Fibroblast of skin of right biceps (primary cell): Measurements from ENCODE around the gene VPS51.

ENCODE experiments used
- DNase-seq: peaks from one replicate; pipeline ENCODE4 v3.0.0-alpha.2; 2013

The VPS51 gene

GRCh38 chr11:65077451-65077850 is 18.6 kb upstream of the VPS51 start:
- no peak for DNase-seq

- peak; percentile 21 for DNase-seq
These were observed 17.9 kb upstream of the VPS51 start for GRCh38 chr11:65078151-65078550.

- no peak for DNase-seq
These were observed 17.1 kb upstream of the VPS51 start for GRCh38 chr11:65078786-65079342.

- no peak for DNase-seq
These were observed 12.7 kb upstream of the VPS51 start for GRCh38 chr11:65083134-65083833.

GRCh38 chr11:65083834-65084597 is 12.0 kb upstream of the VPS51 start, which contains the start of the genes CDCA5 and ZFPL1:
TSS of gene CDCA5 (minus strand) at chr11:65084040. CDS start at chr11:65083978, 62 bp downstream.
TSS of gene ZFPL1 (plus strand) at chr11:65084222. CDS start at chr11:65084699, 477 bp downstream.
- DNase-seq: peak; percentile 96

GRCh38 chr11:65084598-65085375 is 11.2 kb upstream of the VPS51 start:
- no peak for DNase-seq

- DNase-seq: no peak
These were observed 10.6 kb upstream of the VPS51 start for GRCh38 chr11:65085446-65085845.

GRCh38 chr11:65086809-65087208 is 9.2 kb upstream of the VPS51 start:
- DNase-seq: no peak

GRCh38 chr11:65087216-65087615 is 8.8 kb upstream of the VPS51 start:
- DNase-seq: no peak

- DNase-seq: no peak
These were observed 8.2 kb upstream of the VPS51 start for GRCh38 chr11:65087827-65088226.

GRCh38 chr11:65089621-65090020 is 6.4 kb upstream of the VPS51 start:
- DNase-seq: no peak

GRCh38 chr11:65090628-65091027 is 5.4 kb upstream of the VPS51 start:
- DNase-seq: no peak

- DNase-seq: no peak
These were observed 587 bp upstream of the VPS51 start for GRCh38 chr11:65095427-65095826.

- no peak for DNase-seq
These were observed 912 bp downstream of the VPS51 start for GRCh38 chr11:65096926-65097325.

GRCh38 chr11:65100674-65101350 is 4.8 kb downstream of the VPS51 start:
- no peak for DNase-seq

- DNase-seq: no peak
These were observed 6.4 kb downstream of the VPS51 start for GRCh38 chr11:65102142-65103095.

GRCh38 chr11:65103476-65103875 is 7.5 kb downstream of the VPS51 start:
- DNase-seq: no peak

- DNase-seq: no peak
These were observed 8.6 kb downstream of the VPS51 start for GRCh38 chr11:65104628-65105027.

GRCh38 chr11:65107078-65107477 is 11.1 kb downstream of the VPS51 start:
- no peak for DNase-seq

GRCh38 chr11:65107751-65108468 is 11.9 kb downstream of the VPS51 start:
- DNase-seq: no peak
